Activated effector memory CD4-positive, alpha-beta T cell treated with Interleukin-2 at 50 U/mL for 16 hours (primary cell): ENCODE data around the gene PAQR7.

Experiments used
- DNase-seq: peaks from one replicate; pipeline ENCODE4 v3.0.0-alpha.2; 2020

PAQR7 gene, protein sequence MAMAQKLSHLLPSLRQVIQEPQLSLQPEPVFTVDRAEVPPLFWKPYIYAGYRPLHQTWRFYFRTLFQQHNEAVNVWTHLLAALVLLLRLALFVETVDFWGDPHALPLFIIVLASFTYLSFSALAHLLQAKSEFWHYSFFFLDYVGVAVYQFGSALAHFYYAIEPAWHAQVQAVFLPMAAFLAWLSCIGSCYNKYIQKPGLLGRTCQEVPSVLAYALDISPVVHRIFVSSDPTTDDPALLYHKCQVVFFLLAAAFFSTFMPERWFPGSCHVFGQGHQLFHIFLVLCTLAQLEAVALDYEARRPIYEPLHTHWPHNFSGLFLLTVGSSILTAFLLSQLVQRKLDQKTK

DNA sequence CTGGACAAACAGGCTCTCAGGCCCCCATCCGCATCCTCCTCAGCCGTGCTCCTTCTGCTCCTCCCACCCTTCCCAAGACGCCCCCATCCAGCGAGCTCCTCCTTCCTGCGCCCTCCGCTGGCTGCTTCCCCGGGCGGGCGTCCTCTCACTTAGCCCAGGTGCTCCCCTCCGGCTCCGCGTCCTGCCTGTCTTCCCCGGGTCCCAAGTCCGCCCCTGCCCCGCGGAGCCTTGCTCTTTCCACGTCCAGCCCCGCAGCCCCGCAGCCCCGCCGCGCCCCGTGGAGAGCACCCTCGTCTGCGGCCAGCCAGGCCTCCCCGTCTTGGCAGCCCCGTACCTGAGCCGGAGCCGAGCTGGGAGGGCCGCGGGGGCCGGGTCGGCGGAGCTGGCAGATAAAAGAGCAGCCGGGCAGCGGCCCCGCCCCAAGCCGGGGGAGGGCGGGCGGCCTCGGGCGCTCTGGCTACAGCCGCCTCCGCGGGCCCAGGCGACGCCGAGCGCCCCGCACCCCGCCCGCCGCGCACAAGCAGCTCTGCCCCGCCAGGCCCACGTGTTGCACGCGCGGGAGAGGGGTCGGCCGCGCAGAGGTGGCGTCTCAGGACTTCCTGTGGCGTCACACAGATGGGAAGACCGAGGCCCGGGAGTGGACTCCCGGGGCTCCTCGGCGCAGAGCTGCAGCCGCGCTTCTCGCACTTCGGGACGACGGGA is at the start of gene PAQR7:
TSS of gene PAQR7 (minus strand) at position 555 of the 702 bp plus-strand sequence. CDS start 11,869 bp downstream, outside the sequence.
- peak; percentile 43 for DNase-seq

DNA sequence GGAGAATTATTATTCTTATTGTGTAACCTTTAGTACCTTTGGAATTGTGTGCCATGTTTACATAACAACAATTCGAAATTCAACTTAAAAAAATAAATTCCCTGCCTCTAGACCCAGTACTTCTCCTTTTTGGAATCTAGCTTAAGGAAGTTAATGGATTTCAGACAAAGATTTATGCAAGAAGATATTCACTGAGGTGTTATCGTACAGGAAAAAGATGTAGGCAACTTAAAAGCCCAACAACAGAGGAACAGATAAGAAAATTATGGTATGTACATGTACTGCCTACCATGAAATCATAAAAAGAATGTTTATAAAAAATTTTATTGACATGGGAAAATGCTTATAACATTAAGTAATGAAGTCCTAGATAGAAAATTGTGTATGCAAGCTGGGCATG is 48.9 kb upstream of the PAQR7 start:
- no peak for DNase-seq

DNA sequence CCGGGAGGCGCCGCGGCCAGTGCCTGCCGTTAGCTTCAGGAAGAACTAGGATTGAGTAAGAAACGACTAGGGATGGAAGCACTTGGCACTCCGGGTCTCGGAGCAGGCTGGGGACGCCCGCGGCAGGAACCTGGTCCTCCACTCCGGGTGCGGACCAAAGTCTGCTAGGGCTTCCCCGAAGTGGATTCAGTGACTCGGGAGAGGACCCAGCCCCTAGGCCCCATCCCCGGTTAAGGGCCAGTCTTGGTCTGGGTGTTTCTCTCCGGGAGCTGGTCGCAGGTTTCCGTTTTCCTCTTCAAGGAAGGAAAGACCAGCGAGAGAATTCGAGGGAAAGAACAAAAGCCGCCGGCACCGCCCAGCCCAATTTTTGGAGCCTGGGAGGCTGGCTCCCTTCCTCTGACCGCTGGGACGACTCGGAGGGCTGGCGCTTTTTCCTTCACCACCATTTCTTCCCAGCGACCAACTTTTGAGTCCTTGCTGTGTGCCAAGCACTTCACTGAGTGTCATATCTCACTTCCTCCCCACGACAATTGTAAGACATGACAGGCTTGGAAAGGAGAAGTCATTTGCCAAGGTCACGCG is 47.6 kb upstream of the PAQR7 start:
- peak; percentile 8 for DNase-seq

DNA sequence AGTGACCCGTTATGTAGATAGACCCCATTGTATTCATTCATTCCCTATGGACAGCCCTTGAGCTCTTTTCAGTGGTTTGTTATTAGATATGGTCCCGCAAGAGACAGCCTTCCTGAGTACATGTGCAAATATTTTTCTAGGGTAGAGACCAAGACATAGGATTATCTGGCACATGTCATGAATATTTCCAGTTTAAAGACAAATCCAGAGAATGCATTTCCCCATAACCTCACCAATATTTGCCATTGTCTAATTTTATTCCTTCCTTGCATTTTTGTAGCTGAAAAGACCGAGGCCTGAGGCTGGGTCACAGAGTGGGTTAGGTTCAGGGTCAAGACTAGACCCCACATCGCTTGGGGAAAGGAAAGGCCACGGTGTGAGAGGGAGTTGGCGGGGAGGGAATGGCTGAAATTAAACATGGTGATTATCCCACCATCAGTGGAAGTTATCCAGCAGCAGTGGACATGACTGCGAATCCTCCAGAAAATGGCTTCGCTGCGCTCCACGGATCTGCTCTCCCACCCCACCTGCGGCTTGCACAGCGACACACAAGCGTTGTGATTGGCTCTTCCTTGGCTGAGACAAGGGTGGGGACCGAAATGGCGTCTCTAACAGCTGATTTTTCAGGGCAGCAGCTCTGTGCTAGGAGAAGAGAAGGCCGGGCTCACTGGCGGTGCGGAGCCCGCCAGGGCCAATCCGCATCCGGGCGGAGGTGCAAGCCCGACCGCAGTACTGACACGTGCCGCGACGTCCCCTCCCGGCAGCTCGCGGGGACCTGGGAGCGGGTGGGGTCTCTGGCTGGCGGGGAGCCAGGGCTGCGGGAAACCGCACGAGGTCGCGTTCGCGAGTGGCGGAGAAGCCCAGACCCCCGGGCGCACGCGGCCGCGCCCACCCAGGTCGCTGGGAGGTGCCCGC is 46.8 kb upstream of the PAQR7 start:
- DNase-seq: peak; percentile 29

DNA sequence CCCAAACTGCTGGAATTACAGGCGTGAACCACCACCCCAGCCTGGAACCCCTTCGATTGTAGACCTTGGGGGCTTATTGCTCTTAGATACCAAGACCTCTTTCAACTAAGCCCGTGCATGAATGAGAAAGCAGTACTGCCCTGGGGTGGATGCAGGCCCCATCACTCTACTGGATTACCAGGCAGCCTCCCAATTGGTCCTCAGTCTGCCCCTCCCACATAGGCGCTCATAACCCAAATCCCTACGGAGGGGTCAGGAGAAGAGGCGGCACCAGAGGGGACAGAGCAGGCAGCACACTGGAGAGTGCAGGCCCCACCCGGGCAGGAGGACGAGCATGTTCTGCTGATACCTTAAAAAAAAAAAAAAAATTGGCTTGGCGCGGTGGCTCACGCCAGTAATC is 43.1 kb upstream of the PAQR7 start:
- no peak for DNase-seq

DNA sequence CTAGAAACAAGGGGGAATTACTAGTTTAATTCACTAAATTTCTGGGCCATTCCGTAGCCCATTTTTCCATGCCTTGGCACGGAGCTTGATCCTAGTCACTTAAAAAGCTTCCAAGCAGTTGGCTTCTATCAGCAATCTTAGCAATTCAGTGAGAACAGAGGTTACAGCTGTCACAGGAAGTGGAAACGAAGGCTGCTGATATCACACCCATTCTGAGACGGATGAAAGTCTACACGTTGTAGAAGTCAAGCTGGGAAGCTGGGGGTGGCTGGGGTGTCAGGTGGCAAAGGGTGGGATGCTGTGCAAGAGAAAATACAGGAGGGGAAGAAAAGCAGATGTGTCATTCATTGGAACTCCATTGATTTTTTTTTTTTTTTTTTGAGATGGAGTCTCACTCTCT is 42.5 kb upstream of the PAQR7 start:
- no peak for DNase-seq

DNA sequence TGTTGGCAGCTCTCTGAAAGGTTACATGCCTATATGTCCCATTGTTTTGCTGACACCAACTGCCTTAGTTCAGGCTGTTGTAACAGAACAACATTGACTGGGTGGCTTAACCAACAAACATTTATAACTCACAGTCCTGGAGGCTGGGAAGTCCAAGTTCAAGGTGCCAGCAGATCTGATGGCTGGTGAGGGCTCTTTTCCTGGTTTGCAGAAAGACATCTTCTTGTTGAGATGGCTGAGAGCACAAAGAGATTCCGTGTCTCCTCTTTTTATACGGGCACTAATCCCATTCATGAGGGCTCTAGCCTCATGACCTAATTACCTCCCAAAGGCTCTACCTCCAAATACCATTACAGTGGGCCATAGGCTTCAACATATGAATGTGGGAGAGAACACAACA is 41.0 kb upstream of the PAQR7 start:
- no peak for DNase-seq

DNA sequence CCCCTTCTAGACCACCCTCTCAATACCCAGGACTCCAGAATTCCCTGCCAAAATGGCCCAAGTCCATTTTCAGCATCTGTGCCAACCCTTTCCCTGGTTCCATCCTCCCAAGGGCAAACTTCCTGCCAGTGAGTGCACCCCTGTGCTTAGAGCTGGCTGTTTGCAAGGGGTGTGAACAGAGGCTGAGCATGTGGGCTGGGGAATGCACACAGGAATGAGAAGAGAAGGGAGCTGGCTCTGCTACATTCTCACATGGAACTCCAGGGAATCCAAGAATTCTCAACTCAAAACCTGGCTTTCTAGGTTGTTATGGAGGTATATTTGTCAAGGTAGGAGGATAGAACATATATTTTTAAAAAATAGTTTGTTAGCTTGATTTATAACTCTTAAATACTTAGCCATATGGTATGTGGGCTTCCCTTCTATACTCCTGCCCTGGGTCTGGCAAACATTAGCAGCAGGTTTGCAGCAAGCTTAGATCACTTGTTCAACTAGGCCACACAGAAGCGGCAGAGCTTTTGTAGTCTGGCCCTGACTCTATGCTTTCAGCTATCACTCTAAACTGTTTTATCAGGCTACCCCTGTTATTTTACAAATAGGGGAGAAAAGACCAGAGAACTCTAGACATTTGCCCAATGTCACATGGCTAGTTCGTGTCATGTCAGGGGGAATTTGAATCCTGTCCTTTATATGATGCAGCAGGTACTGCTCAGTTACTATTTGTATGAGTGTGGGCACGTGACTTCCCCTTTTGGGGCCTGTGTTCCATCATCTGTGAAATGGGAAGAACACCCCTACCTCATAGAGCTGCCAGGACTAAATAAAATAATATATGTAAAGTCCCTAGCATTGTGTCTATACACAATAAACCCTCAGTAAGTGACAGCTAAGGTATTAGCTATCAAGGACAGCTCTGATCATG is 38.8 kb upstream of the PAQR7 start:
- no peak for DNase-seq

DNA sequence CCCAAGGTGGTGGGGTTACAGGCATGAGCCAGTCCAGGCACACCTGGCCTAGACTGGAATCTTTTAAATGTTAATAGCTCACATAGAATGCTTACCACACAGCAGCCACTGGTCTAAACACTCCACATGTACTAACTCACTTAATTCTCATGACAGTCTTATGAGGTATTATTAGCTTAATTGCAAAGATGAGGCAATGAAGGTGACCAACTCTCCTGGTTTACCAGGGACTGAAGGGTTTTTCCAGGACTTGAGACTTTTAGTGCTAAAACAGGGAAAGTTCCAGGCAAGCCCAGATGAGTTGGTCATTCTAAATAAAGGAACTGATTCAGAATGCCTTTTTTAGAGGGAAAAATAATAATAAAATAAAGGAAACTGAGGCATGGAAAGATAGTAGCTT is 37.7 kb upstream of the PAQR7 start:
- DNase-seq: no peak

DNA sequence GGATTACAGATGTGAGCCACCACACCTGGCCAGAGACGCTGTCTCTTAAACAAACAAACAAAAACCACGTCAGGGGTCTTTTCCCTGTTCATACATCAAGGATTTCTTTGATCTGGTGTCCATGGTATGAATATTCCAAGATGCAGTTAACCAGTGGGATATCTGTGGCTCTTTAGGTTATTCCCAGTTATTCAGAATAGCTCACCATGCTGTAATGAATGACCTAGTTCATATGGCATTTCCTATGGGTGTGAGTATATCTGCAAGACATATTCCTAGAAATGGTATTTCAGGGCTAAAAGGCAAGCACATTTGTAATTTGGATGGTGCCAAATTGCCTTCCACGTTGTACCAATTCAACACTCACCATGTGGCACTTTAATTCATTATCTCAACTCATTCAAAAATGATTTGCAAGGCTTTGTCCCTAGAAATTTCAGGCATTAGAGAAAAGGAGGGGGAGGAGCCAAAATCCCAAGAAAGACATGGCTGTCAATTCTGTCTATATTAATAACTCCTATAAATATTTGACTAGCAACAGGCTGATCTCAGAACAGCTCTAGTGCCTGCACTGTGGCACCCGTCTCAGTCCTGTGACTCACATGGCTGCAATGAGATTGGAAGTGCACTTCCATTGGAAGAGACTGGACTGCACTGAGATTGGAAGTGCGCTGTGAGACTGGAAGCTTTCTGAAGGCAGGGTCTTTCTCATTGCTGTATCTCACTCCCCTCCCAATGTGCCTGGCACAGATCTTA is 36.7 kb upstream of the PAQR7 start:
- DNase-seq: no peak

DNA sequence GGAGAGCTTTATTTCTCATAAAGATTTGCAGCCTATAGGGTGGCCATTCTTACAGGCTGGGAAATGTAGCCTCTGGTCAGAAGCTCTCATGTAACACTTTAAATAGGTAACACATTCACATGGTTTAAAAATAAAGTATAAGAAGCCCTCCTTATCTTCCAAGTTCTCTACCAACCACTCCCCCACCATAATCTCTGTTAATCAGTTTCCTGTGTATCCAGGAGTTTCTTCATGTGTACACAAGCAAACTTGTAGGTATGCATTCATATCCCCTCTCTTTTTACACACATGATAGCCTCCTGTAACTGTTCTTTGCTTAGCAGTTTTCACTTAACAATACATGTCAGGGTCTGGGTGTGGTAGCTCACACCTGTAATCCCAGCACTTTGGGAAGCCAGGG is 35.7 kb upstream of the PAQR7 start:
- no peak for DNase-seq

DNA sequence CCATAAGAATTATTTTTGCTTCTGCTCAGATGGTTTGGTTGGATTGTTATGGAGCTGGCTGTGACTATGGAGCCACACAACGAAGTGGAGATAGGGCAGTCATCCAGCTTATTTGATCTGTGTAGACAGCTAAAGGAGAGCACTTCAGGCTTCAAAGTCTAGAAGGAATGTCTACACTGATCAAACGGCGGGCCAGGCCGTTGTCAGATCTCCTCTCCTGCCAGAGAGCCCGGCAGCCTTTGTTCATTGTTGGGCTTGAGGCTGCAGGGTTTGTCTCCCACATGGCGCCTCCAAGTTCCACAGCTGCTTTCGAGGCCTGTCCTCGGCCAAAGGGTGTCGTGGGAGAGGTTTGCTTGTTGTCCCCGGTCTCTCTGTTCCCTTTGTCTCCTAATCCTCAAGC is 33.5 kb upstream of the PAQR7 start:
- no peak for DNase-seq

DNA sequence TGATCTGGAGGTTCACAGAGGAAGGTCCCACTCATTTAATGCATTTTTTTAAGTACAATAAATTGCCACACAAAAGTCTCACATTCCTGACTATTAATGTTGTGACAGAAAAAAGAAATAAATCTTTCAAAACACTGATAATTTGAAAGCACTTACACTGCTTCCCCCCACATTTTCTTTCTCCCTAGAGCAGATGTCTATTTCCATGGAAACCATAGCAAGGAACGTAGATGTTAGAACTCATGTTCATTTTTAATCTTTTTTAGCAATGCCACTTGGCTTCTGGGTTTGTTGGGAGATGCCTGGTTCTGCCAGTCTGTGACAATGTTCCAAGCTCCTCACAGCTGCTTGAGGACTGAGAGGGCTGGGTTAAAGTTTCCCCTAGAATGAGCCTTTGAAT is 32.7 kb upstream of the PAQR7 start:
- no peak for DNase-seq

DNA sequence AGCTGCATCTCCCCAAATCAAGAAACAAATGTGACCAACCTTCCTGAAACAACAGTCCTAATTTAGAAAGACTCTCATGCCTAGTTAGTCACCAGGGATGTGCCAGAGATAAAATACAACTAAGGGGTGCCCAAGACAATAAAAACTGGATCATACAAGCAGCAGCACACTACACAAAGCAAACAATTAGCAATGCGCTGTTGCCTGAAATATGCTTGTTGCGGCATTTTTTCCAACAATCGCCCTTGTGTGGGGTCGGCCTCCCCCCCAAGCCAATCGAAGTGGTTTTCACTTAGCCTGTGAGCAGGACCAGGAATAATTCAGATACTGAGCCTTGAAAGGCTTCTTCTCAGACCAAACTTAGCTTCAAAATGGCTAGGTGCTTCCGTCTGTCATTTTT is 32.1 kb upstream of the PAQR7 start:
- DNase-seq: no peak

DNA sequence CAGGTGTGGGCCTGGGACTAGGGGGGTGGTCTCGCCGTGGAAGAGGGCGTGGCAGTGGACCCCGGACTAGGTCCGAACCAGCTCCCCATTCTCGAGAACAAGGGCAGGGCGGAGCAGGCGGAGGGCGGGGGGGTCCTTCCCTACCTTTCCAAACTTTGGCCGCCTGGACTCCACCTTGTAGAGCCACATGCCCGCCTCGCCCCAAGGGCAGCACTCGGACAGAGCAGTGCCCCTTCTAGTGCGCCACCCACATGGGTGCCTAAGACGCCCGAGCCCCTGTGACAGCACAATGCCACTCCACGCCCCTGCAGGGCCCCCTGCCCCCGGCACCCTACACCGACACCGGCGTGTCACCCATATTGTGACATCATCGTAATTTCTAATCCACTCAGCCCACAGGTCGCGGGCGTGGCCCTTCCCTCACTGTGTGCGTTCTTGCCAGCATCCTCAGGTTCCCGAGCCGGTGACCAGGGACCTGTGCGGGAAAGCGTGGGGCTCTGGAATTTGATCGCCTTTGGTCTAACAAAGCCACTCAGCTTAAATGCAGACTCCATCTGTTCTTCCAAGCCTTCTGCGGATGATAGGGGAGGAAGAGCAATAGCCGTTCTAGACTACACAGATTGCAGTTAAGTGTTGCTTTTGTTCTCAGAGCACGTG is 31.3 kb upstream of the PAQR7 start:
- DNase-seq: no peak

DNA sequence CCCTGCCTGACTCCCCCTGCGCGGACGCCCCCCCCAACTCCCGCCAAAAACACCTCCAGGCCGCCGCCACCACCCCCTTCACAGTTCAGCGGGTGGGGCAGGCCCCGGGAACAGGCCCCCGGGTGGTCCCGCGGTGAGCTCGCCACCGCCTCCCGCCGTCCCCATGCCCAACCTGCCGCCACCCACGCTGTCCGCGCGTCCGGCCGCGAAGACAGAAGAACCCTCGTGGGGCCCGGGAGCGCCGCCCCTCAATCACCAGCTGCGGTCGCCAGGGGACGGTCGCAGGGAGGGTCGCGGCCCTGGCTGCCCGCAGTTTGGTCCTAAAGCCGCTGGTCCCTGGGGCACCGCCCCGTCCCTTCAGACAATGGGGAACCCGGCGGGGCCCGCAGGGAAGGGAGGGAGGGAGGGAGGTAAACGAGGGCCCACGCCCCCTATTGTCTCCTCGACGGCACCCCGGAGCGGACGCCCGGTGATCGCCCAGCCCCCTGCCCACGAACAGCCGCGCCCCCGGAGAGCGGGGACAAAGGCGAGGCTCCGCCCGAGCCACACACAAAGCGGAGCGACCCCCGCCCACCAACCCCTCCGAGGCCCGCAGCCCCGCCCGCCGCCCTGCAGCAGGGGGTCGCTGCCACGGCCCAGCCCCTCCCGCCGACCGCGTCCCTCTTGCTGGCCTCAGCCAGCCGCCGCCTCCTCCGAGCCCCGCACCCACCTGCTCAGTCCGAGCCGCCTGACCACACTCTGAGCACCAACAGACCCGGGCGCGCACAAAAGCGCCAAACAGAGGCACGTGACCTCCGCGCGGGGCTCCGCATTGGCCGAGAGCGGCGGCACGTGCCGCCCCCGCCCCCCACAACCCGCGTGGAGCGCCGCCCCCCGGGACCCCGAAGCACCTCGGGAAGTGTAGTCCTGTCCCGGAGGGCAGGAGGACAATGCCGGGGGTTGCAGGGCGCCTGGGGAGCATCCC is 30.5 kb upstream of the PAQR7 start, which contains the start of gene STMN1:
TSS of gene STMN1 (minus strand) at position 740 of the 964 bp plus-strand sequence. CDS start 1,743 bp downstream, outside the sequence.
- DNase-seq: peak; percentile 82

DNA sequence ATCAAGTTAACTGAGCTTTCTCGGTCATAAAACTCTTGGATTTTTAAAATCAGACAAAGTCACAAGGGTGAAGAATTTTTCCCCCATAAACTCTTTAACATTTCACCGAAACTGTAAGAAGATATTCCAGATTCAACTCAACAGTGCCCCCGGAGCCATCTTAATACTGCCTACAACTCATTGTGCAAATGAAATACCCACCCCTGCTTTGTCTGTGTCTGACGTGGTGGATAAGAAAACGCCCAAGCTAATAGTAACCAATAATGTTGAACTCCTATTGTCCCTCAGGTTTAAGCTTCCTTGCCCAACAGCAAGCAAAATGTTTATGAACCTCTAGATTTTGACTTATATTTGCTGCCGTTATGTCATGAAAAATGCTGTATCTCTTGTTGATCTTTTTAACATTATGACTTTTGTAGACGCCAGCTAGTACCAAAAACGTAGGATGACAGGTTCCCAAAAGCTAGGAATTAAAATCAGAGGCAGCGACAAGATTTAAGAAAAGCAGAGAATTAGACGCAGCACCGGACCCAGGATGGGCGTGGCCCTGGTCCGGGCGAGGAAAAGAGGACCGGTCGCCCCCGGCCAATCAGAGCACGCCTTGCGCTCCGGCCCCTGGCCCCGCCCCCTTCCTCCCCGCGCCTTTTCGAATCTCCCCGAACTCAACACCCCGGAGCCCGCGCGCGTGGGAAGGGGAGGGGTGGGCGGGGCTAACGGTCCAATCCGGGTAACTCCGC is 29.6 kb upstream of the PAQR7 start:
- peak; percentile 81 for DNase-seq

DNA sequence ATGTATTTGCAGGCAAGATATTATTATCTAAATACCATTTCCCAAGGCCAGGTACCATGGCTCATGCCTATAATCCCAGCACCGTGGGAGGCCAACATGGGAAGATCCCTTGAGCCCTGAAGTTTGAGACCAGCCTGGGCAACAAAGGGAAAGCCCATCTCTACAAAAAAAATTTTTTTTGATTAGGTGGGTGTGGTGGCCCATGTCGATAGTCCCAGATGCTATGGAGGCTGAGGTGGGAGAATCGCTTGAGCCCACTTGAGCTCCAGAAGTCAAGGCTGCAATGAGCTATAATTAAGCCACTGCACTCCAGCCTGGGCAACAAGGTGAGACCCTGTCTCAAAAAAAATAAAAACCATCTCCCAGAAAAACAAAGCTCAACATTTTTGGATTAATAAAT is 28.5 kb upstream of the PAQR7 start:
- no peak for DNase-seq

DNA sequence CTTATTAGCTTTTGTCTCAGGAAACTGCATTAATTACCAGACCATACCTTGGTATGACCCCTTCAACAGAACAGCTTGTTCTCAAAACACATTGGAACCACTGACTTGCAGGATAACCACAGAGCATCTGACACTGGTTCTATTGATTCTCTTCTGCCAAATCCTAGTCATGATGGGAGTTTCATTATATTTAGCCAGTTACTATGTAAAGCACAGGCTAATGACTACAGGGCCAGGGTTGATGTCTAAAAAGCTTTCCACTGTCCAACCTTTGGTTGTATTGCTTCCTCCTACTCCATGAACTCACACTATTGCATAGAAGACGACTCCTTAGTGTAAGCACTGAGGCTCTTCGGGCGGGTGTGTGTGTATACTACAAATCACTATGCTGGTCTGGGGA is 27.0 kb upstream of the PAQR7 start:
- no peak for DNase-seq
